Breast epithelium (tissue), 3 donors: ENCODE measurements around the gene MTG1.
"Not testable (repeated sequence)": the region's sequence is repeated elsewhere in the genome, so short reads cannot be mapped to it uniquely, and the experiment has no call there.

ENCODE experiments used
- POLR2A ChIP-seq: fragments of 450-650 bp; IDR thresholded peaks from one replicate; pipeline ENCODE4 v1.6.1; 2016; ENCODE audit warnings: antibody characterized with exemption, mild to moderate bottlenecking, moderate library complexity
- TF ChIP-seq, protein P1 (sequence below), 3 donors: fragments of 450-650 bp; IDR thresholded peaks; one replicate each; pipeline ENCODE4 v1.5.1; 2016 to 2017; ENCODE audit warnings: antibody characterized with exemption in 3 of 3, mild to moderate bottlenecking in 3 of 3, moderate library complexity in 3 of 3

DNA sequence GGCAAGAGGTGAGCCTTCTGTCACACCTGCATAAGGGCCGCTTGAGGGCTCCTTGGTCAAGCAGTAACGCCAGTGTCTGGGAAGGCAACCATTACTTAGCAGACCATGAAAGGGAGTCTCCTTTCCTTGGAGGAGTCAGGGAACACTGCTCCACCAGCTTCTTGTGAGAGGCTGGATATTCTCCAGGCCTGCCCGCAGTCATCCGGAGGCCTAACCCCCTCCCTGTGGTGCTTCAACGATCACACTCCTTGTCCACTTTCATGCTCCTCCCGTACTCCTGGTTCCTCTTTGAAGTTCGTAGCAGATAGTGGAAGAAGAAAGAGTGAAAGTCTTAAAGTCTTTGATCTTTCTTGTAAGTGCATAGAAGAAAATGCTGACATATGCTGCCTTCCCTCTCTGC, 26.5 kb upstream of the MTG1 start:
- TF ChIP-seq POLR2A = not testable (repeated sequence)
- TF ChIP-seq, protein P1, sequence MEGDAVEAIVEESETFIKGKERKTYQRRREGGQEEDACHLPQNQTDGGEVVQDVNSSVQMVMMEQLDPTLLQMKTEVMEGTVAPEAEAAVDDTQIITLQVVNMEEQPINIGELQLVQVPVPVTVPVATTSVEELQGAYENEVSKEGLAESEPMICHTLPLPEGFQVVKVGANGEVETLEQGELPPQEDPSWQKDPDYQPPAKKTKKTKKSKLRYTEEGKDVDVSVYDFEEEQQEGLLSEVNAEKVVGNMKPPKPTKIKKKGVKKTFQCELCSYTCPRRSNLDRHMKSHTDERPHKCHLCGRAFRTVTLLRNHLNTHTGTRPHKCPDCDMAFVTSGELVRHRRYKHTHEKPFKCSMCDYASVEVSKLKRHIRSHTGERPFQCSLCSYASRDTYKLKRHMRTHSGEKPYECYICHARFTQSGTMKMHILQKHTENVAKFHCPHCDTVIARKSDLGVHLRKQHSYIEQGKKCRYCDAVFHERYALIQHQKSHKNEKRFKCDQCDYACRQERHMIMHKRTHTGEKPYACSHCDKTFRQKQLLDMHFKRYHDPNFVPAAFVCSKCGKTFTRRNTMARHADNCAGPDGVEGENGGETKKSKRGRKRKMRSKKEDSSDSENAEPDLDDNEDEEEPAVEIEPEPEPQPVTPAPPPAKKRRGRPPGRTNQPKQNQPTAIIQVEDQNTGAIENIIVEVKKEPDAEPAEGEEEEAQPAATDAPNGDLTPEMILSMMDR (IDR thresholded peaks at IDR 0.05) = not testable (repeated sequence)
